Activated T-cell treated with anti-CD3 and anti-CD28 coated beads, Interleukin-2, amount 50 U/mL, for 48 hours (primary cell): ENCODE results near the gene WASF2.
A peak's percentile ranks its signal among the peaks of the same experiment; 100 is the strongest.

ENCODE experiments used
- DNase-seq, 2 experiments: peaks; one replicate each; pipeline ENCODE4 v3.0.0-alpha.2; 2020

Gene WASF2

GRCh38 chr1:27368869-27369582 is 120.9 kb downstream of the WASF2 start:
- no peak for DNase-seq

GRCh38 chr1:27367160-27367650 is 122.8 kb downstream of the WASF2 start:
- no peak for DNase-seq

- DNase-seq = peak; percentile 73 to 78
Measured at GRCh38 chr1:27366411-27367159, 123.4 kb downstream of the WASF2 start, which contains the start of gene MAP3K6. Gene MAP3K6 (minus strand): TSS chr1:27366961. CDS start chr1:27366597, 364 bp downstream.

GRCh38 chr1:27366113-27366410 is 123.9 kb downstream of the WASF2 start:
- DNase-seq = peak; percentile 91

GRCh38 chr1:27365372-27366112 is 124.4 kb downstream of the WASF2 start:
- peak; percentile 90 to 91 for DNase-seq

- DNase-seq = no peak
Measured at GRCh38 chr1:27364696-27365371, 125.1 kb downstream of the WASF2 start.

- no peak for DNase-seq
Measured at GRCh38 chr1:27363766-27364695, 125.9 kb downstream of the WASF2 start.

GRCh38 chr1:27361553-27361952 is 128.4 kb downstream of the WASF2 start:
- no peak for DNase-seq

- no peak for DNase-seq
Measured at GRCh38 chr1:27361044-27361402, 128.9 kb downstream of the WASF2 start.

GRCh38 chr1:27360159-27361043 is 129.6 kb downstream of the WASF2 start:
- peak; percentile 57 to 64 for DNase-seq

- no peak for DNase-seq
Measured at GRCh38 chr1:27359822-27360158, 130.2 kb downstream of the WASF2 start.

- DNase-seq = no peak
Measured at GRCh38 chr1:27358928-27359313, 131.0 kb downstream of the WASF2 start.

- DNase-seq = no peak
Measured at GRCh38 chr1:27358038-27358927, 131.7 kb downstream of the WASF2 start.

- DNase-seq = peak; percentile 86 to 92
Measured at GRCh38 chr1:27357281-27358037, 132.5 kb downstream of the WASF2 start.

GRCh38 chr1:27356619-27357280 is 133.2 kb downstream of the WASF2 start:
- DNase-seq = peak; percentile 43 to 46

GRCh38 chr1:27356277-27356618 is 133.7 kb downstream of the WASF2 start:
- DNase-seq = no peak

- DNase-seq = no peak
Measured at GRCh38 chr1:27355683-27356082, 134.3 kb downstream of the WASF2 start.
